Tongue (tissue), 2 donors: ENCODE measurements around the gene ZHX3. TPM values are rescaled to one million over a fixed set of nuclear protein-coding genes. Genes with fewer than 3 reads are reported as not detected.

Source experiments
- DNase-seq: peaks from one replicate; pipeline ENCODE4 v3.0.0-alpha.2; 2015
- total RNA-seq: library from RNA; depleted of rRNA; stranded (reverse); fragments of >200 nt; gene quantifications from one replicate; pipeline ENCODE4 v1.2.3, GENCODE V29; 2014

Gene ZHX3
- total RNA-seq, 1 donor from 2014 or later: 18.1 TPM

GRCh38 chr20:41150664-41151063, 166.9 kb downstream of the ZHX3 start:
- DNase-seq: no peak

DNA sequence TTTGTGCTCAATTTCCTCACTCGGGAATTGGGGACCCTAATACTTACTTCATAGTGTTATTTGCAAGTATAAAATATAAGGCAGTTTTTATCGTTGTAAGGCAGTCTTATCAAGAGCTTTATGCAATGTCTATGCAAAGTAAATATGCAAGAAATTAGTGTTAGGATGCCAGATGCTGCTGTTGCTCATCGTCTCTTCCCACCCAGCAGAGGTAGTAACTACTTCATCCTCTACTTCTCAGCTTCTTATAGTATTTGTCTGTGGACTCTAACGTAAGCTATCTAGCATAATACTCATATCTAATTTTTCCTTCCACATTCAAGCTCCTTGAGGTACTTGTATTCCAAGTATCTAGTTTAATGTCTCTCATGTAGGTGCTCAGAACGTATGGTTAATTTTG, 168.6 kb downstream of the ZHX3 start:
- DNase-seq: no peak

DNA sequence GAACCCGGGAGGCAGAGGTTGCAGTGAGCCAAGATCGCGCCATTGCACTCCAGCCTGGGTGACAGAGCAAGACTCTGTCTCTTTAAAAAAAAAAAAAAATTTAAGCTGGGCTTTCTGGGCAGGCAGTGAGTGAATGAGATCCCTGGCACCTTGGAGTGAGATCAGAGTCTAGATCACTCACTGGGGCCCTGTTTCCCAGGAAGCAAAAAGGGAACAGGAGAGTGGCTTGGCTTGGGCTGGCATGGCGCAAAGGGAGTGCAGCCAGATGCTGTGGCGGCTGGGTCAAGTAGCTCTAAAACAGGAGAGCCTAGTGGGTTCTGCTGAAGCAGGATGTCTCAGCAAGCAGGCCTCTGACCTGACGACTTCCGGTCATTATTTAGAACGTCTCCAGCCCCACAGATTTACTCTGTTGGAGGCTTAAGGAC, 169.8 kb downstream of the ZHX3 start:
- no peak for DNase-seq

GRCh38 chr20:41145821-41146620, 171.5 kb downstream of the ZHX3 start:
- no peak for DNase-seq

DNA sequence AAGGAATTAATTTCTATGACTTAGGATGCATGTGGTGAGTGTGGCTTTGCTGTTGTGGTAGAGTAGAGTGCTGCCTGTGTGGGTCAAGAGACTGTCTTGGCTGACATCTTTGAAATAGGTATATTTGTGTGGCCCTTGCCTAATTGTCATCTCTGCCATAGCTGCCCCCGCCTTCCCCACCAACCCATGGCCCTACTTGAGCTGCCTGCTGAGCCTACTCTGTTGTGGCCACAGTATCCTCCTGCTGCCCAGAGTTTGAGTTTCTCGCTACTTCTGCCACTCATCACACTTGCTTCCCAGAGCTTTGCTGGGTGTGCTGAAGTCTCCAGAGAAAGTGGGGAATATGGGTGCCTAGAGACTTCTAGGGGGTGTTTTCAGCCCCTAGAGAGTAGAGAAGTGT, 172.2 kb downstream of the ZHX3 start:
- no peak for DNase-seq

DNA sequence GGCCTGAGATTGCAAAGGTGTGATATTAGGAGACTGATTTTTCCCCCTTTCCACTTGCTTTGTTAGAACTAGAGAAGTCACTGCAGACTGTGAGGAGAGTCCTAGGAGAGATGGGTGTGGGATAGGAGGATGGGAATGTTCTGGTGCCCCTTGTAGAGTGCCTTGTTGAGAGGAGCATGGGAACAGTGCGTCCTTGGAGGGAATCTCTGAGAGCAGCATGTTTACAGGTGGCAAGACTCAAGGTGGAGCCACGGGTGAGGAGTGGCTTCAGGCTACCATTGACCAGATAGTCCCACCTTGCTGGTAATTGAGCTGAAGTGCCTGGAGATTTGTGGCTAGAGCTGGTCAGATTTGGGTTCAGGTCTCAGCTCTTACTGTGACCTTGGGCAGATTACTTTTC, 174.2 kb downstream of the ZHX3 start:
- DNase-seq: no peak

DNA sequence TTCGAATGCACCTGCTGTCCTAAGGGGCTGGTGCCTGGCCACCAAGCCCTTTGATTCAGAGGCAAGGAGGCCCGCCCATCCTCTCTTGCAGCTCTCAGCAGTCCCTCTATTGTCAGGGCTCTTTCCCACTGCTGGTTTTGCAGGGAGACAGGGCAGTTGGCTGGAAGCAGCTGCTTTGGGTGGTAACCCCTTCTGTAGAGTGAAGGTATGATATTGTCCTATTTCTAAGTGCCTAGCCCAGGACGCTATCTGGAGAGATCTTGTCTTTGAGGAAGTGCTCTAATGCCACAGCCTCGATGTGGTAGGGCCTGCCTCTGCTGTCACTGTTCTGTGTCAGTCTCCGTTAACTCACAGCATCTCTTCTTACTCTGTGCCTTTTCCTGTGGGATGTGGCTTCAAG, 174.6 kb downstream of the ZHX3 start:
- no peak for DNase-seq

DNA sequence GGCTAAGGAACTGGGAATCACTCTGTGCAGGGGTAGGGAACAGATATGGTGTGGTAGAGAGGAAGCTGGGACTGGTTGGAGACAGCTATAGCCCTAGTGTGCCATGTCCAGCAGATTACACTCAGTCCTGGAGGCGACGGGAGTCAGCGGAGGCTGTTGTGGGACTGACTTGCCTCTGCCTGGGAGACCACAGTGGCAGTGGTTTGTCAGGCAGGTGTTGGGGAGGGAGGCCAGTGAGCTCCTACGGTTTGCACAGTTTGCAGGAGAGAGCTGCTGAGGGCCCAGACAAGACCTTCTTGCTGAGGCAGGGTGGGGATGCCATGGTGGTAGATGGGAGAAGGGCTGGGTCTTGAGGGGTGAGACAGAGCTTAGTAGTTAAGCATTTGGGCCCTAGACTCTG, 175.3 kb downstream of the ZHX3 start:
- no peak for DNase-seq

- no peak for DNase-seq
Measured at GRCh38 chr20:41141153-41141815, 176.2 kb downstream of the ZHX3 start.

DNA sequence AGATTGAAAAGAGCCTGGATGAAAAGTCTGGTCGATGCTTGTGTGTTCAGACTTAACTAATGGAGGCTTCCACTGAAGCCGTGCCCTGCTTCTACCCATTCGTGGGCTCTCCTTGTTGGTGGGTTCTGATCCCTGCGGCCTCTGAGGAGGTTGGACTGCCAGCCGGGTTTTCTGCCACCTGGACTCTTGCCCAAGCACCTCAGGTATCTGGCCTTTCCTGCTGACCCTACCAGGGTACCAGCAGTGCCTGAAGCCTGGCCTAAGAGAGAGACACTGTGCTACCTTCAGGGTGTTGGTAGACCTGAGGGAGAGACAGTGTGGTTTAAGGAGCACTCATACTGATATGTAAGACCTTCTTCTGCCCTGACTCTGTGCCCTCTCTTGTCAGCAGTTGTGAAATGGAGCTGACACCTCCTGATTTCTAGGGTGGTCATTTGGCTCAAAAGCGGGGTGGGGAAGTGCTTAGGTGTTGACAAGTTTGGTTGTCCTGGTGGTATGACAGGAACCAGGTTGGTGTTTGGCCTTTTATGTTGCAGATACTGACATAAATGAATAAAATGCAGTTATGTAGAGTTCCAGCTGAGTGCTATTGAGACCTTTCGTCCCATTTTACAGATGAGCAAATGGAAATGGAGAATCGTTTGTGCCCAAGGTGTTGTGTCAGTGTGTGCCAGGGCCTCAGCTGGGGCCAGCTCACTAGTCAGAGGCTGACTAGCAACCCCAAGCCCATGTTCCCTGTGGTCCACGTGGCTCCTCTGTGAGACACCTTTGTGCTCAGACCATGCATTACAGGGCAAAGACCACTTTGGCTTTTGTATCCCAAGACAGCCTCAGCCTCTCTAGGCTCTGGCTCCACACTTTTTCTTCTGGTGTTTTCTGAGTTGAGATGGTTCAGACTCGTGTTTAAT, 177.1 kb downstream of the ZHX3 start:
- DNase-seq: no peak

DNA sequence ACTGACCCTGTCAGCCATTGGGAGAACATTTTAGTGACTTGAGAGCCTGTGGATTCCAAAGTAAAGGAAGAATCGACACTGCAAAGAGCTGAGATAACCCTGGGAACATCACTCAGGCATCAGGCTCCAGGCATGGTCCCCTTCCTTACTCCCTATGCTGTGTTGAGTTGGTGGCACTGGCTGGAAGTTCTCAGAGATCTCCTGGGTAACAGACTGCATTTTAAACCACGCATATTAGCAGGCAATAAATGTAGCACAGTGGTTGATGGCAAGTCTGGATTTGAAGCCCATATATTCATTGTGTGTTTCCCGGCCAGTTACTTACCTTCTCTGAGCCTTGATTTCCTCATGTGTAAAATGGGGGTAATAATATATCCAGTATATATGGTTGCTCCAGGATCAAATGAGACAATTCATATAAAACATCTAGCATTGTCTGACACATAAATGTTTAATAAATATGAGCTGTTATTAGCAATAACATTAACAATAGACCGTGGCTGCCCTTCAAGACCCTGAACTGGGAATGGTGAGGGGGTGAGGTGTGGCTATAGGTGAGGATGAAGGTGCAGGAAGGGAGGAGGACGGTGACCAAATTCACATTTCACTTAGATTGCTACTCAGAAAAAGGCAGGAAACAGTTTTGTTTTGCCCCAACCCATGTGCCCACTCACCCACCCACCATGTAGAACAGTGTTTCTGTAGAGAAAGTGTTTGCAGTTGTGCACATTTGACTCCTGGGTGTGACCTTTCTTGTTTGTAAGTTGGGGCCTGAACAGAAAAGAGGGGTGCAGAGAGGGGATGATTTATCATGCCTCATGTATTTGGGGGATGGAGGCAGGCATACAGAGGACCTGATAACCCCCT, 178.1 kb downstream of the ZHX3 start:
- no peak for DNase-seq

- no peak for DNase-seq
Measured at GRCh38 chr20:41138475-41139226, 178.9 kb downstream of the ZHX3 start.

- peak; percentile 91 for DNase-seq
Measured at GRCh38 chr20:41137614-41138474, 179.7 kb downstream of the ZHX3 start.

GRCh38 chr20:41136680-41137613, 180.6 kb downstream of the ZHX3 start, which contains the start of gene PLCG1:
PLCG1 (plus strand) TSS chr20:41137543; CDS start chr20:41137642, 99 bp downstream.
- DNase-seq: peak; percentile 95

- DNase-seq: no peak
Measured at GRCh38 chr20:41135888-41136679, 181.4 kb downstream of the ZHX3 start.

GRCh38 chr20:41135187-41135887, 182.2 kb downstream of the ZHX3 start:
- no peak for DNase-seq
